Muscle of arm (tissue), 12 donors: Measurements from ENCODE around the gene R3HDM2. TPM values are rescaled to one million over a fixed set of nuclear protein-coding genes. Genes with fewer than 3 reads are reported as not detected.

Source experiments
- DNase-seq: peaks from one replicate; pipeline ENCODE4 v3.0.0-alpha.2; 2013
- polyA plus RNA-seq, 12 donors: library from polyadenylated mRNA; unstranded; fragments of 120-200 nt; gene quantifications; one replicate each; pipeline ENCODE4 v1.2.1, GENCODE V29; 2013; ENCODE audit not compliant: insufficient read length in 12 of 12

Gene R3HDM2
- polyA plus RNA-seq, 12 donors, result 36.4 to 92.7 (median 55.7) TPM; not detected in 1

- no peak for DNase-seq
Measured at GRCh38 chr12:57242329-57242690, 188.5 kb downstream of the R3HDM2 start.

- no peak for DNase-seq
Measured at GRCh38 chr12:57241402-57242310, 189.2 kb downstream of the R3HDM2 start.

GRCh38 chr12:57240926-57241401 is 189.9 kb downstream of the R3HDM2 start:
- no peak for DNase-seq

- DNase-seq, result no peak
Measured at GRCh38 chr12:57240066-57240921, 190.5 kb downstream of the R3HDM2 start.

- DNase-seq, result no peak
Measured at GRCh38 chr12:57239587-57240065, 191.2 kb downstream of the R3HDM2 start.

- peak; percentile 91 for DNase-seq
Measured at GRCh38 chr12:57238854-57239554, 191.8 kb downstream of the R3HDM2 start.

GRCh38 chr12:57237932-57238853 is 192.7 kb downstream of the R3HDM2 start:
- DNase-seq, result no peak

- no peak for DNase-seq
Measured at GRCh38 chr12:57237596-57237931, 193.3 kb downstream of the R3HDM2 start.

- no peak for DNase-seq
Measured at GRCh38 chr12:57236925-57237595, 193.8 kb downstream of the R3HDM2 start.

- no peak for DNase-seq
Measured at GRCh38 chr12:57236201-57236924, 194.5 kb downstream of the R3HDM2 start.

GRCh38 chr12:57235728-57236131 is 195.1 kb downstream of the R3HDM2 start:
- DNase-seq, result no peak

- DNase-seq, result no peak
Measured at GRCh38 chr12:57235017-57235727, 195.7 kb downstream of the R3HDM2 start.

GRCh38 chr12:57234571-57235016 is 196.2 kb downstream of the R3HDM2 start:
- no peak for DNase-seq

GRCh38 chr12:57234233-57234570 is 196.6 kb downstream of the R3HDM2 start:
- DNase-seq, result no peak

GRCh38 chr12:57233357-57234232 is 197.2 kb downstream of the R3HDM2 start:
- no peak for DNase-seq

- DNase-seq, result no peak
Measured at GRCh38 chr12:57232156-57232756, 198.6 kb downstream of the R3HDM2 start.

GRCh38 chr12:57231276-57232021 is 199.4 kb downstream of the R3HDM2 start:
- DNase-seq, result no peak
